ENCODE data around the gene SMIM21.

Gene SMIM21

GRCh38 chr18:75427603-75428002, at the start of gene SMIM21:
TSS of gene SMIM21 (minus strand) at chr18:75427703. CDS start at chr18:75427563, 140 bp downstream.
- no peak for TF ChIP-seq ZFP30 (CRISPR knock-in tag; IDR thresholded peaks at IDR 0.05)
- no peak for TF ChIP-seq ZNF565 (CRISPR knock-in tag; conservative IDR thresholded peaks at IDR 0.05; ENCODE audit: low read depth)
- ATAC-seq: no peak

- TF ChIP-seq PATZ1 (CRISPR knock-in tag; IDR thresholded peaks at IDR 0.05; ENCODE audit: borderline replicate concordance) (no peak), ARNTL (CRISPR knock-in tag; IDR thresholded peaks at IDR 0.05; ENCODE audit: borderline replicate concordance, low read depth) (no peak), TCF4 (CRISPR knock-in tag; IDR thresholded peaks at IDR 0.05; ENCODE audit: borderline replicate concordance) (no peak), PPARA (CRISPR knock-in tag; IDR thresholded peaks at IDR 0.05; ENCODE audit: borderline replicate concordance) (no peak), SNAI2 (CRISPR knock-in tag; IDR thresholded peaks at IDR 0.05) (no peak), BACH2 (CRISPR knock-in tag; IDR thresholded peaks at IDR 0.05; ENCODE audit: borderline replicate concordance) (no peak), OSR1 (CRISPR knock-in tag; IDR thresholded peaks at IDR 0.05) (no peak), ISL1 (CRISPR knock-in tag; IDR thresholded peaks at IDR 0.05) (0 out of 2 replicates have a peak, but pooled peaks have one; percentile 23)
These were observed 47.7 kb upstream of the SMIM21 start for GRCh38 chr18:75475228-75475627.

GRCh38 chr18:75474332-75474731, 46.8 kb upstream of the SMIM21 start:
- ATAC-seq: no peak
- TF ChIP-seq BACH2 (CRISPR knock-in tag; IDR thresholded peaks at IDR 0.05; ENCODE audit: borderline replicate concordance) (no peak), PATZ1 (CRISPR knock-in tag; IDR thresholded peaks at IDR 0.05; ENCODE audit: borderline replicate concordance) (no peak), ZNF8 (CRISPR knock-in tag; IDR thresholded peaks at IDR 0.05) (no peak), CSRNP3 (CRISPR knock-in tag; IDR thresholded peaks at IDR 0.05) (no peak), SNAI2 (CRISPR knock-in tag; IDR thresholded peaks at IDR 0.05) (no peak), TOX (CRISPR knock-in tag; IDR thresholded peaks at IDR 0.05; ENCODE audit: borderline replicate concordance) (no peak), PPARA (CRISPR knock-in tag; IDR thresholded peaks at IDR 0.05; ENCODE audit: borderline replicate concordance) (no peak), ZC3H10 (CRISPR knock-in tag; IDR thresholded peaks at IDR 0.05) (no peak), POU6F1 (CRISPR knock-in tag; IDR thresholded peaks at IDR 0.05; ENCODE audit: borderline replicate concordance, low read depth) (no peak)

More at GRCh38 chr18:75475228-75475627, 47.7 kb upstream of the SMIM21 start:
- ATAC-seq: peak; percentile 56; the same call in 2 of the 3 replicates

- no peak for ATAC-seq
These were observed 45.8 kb upstream of the SMIM21 start for GRCh38 chr18:75473316-75473715.

More at GRCh38 chr18:75473316-75473715, 45.8 kb upstream of the SMIM21 start:
- TF ChIP-seq CSRNP3 (CRISPR knock-in tag; IDR thresholded peaks at IDR 0.05) (no peak), TCF4 (CRISPR knock-in tag; IDR thresholded peaks at IDR 0.05; ENCODE audit: borderline replicate concordance) (no peak), POU6F1 (CRISPR knock-in tag; IDR thresholded peaks at IDR 0.05; ENCODE audit: borderline replicate concordance, low read depth) (no peak), SNAI2 (CRISPR knock-in tag; IDR thresholded peaks at IDR 0.05) (no peak), RARB (CRISPR knock-in tag; IDR thresholded peaks at IDR 0.05) (no peak), CSDC2 (CRISPR knock-in tag; IDR thresholded peaks at IDR 0.05) (no peak), ZNF8 (CRISPR knock-in tag; IDR thresholded peaks at IDR 0.05) (no peak), GLIS3 (CRISPR knock-in tag; IDR thresholded peaks at IDR 0.05) (no peak), ZNF70 (CRISPR knock-in tag; IDR thresholded peaks at IDR 0.05) (no peak), BACH2 (CRISPR knock-in tag; IDR thresholded peaks at IDR 0.05; ENCODE audit: borderline replicate concordance) (no peak)
